HG03354 (cell line): ENCODE results near the gene NFASC.

Source experiments
- ATAC-seq: cut with Tn5 transposase; IDR thresholded peaks from one replicate; pipeline ENCODE4 v1.9.1; 2021; ENCODE audit warnings: mild to moderate bottlenecking; ENCODE audit not compliant: unreplicated experiment, poor library complexity, severe bottlenecking

The NFASC gene

DNA sequence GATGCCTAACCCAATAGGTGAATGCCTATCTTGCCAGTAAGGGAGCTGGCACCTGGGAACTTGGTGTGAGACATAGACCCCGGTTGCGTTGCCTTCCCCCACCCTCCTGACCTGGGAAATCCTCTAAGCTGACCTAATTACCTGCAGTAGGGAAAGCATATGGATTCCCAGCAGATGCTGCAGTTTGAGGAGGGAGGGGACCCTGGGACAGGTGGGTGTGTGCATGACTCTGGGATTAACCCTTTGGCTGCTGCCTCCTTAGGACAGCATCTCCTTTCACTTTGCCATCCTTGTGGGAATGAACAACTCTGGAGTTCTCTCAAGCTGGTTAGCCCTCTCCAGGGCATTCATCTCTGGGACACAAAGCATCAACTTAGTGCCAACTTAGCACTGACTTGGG lies 16.4 kb upstream of the NFASC start:
- ATAC-seq: no peak

DNA sequence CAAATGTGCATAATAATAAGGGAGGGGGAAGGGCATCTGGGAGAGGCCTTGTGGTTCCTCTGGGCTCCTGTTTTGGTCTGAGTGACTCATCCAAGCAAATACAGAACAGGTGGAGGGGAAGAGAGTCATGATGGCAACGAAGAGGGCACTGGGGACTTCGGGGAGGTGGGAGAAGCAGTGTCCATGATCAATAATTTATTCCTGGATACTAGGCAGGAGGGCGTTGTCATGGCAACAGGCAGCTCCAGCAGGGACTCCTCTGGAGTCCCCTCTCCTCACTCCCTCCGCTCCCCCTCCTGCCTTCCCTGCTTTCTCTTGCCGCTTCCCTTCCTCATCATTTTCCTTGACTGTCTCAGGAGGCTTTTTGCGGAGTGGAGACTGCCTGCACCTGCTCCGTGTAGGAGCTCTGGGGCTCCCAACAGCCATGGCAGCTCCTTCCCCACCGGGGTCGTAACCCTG lies 12.3 kb upstream of the NFASC start:
- ATAC-seq: no peak

DNA sequence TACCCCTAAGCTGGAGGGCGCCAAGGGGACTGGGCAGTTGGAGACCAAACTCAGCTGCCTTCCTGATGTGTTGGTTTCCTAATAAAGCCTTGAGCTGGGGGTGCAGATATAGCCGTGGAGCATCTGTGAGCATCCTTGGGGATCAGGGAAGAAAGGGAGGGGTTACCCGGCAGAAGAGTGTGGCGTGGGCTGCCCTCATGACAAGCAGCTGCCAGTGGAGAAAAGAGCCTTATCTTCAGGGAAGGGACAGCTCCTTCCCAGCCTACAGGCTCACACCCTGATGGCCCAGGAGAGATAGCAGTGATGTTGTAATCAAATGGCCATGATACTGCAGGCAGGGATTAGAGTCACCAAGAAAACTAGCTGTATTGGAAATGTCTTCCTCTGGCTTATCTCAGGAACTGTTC lies 10.8 kb upstream of the NFASC start:
- no peak for ATAC-seq

DNA sequence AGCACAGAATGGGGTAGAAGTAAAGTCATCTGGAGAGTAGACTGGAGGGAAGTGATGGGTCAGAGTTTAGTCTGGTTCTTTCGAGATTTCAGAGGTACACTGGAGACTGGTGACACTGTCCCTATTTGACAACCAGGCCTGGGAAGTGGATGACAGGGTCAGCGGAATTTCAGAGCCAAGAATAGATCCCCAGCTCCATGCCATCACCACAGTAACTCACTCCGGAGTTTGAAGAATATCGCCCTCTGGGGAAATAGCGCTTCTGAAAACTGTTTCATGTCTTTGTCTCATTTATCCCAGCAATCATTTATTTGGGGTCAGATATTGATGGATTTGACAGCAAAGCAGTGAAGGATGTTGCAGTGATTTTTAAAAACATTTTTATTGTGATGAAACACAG lies 7.6 kb upstream of the NFASC start:
- no peak for ATAC-seq

GRCh38 chr1:204863730-204864129 lies 6.9 kb upstream of the NFASC start:
- ATAC-seq: no peak

- ATAC-seq: no peak
Observed at GRCh38 chr1:204866051-204866596, 4.5 kb upstream of the NFASC start.

DNA sequence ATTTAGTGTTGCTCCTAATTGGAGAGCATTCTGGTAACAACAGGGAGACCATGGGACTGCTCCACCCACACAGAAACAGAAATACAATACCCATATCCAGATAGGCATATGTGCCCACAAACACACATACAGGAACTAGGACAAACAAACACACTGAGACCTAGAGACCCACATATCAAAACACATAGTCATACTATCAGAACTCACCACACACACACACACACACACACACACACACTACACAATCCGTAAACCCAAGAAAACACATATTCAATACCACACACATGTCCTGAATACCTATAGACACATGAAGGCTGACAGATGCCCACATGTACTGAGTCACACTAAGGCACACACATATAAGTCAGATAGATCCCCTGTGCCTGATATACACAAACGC lies 3.5 kb upstream of the NFASC start:
- ATAC-seq: no peak

DNA sequence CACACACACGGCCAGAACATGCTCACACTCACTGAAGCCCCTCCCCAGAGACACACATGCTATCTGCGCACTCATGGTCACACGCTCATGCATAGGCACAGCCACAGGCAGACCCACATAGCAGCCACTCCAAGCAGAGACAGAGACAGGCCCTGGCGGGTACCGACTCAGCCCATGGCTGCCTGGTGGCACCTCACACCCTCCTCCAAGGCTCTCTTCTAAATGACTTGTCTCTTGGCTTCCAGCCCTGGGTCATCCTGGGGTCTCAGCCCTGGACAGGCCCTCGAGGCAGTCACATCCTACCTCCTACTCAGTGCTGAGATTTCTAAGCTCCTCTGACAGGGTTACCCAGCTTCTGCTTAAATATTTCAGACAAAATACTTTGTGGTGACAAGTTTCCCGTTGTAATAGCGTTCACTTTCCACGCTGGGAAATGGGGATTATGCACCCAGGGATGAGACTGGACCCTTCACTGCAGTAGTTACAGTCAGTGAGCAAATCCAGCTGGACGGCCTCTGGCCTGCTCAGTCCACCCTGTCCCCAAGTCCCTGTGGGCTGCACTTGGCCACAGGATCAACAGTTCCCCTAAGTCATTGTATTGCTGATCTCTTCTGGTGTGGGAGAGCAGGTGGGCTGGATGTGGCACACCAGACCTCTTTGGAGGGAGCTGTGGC lies 2.9 kb upstream of the NFASC start:
- no peak for ATAC-seq

DNA sequence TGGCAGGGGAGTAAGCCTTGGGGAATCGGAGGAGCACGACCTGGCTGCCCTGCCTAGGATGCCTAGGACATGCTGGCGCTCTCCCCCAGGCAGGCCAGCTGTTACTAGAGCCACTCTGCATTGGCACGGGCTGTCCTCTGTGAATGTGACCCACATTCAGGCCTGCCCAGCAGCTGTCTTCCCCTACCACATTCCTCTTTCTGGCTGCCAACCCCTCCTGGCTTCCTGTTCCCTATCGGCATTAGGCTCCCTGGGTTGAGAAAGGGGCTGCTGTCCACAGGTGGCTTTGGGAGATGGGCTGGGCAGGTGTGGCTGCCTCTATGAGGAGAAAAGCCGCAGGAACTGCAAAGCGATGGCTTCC lies 2.3 kb upstream of the NFASC start:
- ATAC-seq: no peak

- no peak for ATAC-seq
Observed at GRCh38 chr1:204869097-204869496, 1.6 kb upstream of the NFASC start.

DNA sequence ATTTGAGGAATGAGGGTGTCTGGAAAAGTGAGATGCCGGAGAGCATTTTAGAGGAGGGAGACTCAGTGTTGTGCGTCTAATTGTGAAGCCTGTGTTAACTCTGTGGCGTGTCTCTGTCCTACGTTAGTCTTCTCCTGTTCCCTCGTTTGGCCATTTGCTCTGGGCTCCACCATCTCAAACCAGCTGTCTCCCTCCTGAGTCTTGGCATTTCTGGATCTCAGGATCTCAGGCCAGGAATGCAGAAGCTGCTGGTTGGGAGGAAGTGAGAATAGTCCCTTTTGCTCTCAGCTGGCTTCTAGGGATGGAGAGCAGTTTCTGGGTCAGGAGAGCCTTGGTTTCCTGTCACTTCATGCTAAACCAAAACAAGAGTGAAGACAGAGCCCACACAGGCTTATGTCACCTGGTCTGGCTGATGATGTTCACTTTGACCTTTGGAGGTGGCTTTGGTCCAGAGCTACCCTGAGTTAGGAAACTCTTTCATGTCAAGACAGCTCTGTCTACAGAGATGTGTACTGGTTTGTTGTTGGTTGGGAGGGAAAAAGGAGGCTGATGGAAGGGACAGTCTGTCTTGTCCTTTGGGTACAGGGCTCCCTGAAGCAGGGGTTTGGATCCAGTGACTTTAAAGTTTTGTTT lies 859 bp downstream of the NFASC start:
- no peak for ATAC-seq

DNA sequence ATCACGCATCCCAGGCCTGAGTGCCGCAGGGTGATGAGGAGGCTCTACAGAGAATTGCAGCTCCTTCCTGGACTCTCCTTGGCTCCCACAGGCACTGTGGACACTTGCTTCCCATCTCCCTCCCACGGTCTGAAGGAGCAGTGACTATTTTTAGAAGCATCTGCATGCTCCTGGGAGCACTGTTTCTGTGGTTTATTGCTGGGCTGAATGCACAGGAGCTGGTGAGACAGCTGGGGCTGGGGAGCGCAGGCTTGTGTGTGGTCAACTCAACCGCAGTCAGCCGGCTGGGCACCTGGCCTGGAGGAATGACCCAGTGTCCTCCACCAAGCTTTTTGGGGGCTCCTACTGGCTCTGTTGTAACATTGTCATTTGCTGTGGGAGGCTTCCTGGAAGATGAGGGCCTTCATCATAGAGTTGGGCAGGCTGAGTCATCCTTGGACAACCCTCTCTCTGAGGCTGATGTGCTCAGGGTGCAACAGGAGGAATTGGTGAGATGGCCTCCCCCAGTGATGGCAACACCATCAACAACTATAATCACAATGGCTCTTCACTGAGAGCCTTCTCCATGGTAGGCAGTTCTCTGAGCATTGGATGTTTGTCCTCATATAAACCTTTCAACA lies 1.7 kb downstream of the NFASC start:
- no peak for ATAC-seq

DNA sequence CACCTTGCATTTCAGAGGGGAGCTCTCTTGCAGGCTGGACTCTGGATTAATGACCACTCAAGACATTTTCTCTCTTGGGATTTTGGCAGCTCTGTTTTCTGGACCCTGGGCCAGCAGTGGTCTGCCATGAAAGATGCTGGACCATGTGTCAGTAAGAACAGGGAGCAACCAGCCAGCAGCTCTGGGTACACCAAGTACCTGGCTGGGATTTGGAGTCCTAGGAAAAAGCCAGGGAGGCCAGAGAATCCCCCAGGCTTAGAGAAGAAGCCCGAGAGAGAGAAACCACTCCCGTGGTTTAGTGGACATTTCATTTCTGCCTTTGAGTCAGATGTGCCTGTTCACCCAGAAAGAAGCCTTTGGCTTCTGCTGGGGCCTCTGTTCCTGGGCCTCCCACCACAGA lies 2.5 kb downstream of the NFASC start:
- ATAC-seq: no peak

DNA sequence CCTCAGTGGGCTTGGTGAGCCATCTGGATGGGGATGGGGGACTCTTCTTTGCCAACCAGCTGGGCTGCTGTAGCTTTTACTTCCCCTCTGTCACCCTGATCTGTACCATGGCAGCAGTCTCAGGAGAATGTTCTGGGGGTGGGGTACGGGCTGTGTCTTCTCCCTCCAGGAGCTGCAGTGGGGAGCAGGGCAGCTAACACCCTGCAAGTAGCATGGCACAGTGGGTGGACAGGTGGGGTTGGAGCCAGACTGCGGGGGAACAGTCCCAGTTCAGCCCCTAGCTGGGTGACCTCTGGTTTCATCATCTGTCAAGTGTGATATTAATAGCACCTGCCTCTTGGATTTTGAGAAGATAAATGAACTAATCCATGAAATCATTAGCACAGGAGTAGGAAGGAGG lies 3.1 kb downstream of the NFASC start:
- no peak for ATAC-seq

DNA sequence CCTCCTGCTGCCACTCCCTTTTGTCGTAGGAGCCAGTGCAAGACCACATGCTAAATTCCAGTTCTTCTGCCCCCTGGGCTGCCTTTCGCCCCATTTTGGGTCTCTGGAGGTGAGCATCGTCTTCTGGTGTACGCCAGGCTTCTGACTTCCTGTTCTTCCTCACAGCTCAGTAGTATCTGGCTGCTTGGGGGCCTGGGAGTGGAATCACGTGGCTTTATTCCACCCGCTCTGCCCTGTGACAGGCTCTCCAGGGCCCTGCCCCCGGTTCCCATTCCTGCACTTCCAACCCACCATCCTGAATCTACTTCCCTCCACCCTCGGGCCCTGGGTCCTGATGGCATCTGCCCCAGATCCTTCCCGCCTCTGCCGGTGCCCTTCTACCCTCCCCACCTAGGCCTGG lies 3.6 kb downstream of the NFASC start:
- ATAC-seq: no peak

DNA sequence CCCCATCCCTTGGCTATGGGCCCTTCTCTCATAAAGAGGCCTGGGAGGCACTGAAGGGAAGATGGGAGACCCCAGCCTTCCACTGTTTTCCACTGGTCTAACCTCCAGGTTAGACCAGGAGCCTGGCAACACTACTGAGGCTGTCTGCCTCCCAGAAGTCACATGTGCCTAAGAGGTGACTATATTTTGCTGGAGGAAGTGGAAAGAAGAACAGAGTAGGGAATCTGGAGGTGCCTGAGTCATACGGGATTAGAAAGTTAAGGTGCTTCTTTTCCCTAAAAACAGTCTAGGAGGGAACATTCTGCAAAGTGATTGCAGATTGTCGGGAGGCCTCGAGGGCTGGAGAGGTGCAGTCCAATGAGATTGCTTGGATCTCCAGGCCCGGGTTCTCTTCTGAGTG lies 4.6 kb downstream of the NFASC start:
- no peak for ATAC-seq

- no peak for ATAC-seq
Observed at GRCh38 chr1:204878621-204879234, 8.1 kb downstream of the NFASC start.

- no peak for ATAC-seq
Observed at GRCh38 chr1:204879351-204879750, 8.7 kb downstream of the NFASC start.

DNA sequence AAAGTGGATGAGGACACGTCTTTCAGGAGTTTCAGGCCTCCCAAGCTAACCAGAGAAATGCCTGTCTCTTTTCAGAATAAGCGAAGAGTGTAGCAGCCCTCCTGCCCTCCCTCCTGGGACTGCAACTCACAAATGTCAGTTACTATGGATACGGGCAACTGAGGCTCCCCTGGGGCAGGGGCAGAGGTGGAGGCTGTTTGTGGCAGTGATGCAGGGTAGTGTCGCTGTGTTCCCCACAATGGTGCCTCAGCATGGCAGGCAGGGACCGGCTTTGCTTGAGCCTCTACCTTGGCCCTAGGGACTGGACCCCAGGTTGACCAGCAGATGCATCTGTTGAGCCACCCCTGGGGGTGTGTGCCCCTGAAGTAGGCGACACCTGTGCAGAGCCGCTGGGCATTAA lies 10.2 kb downstream of the NFASC start:
- ATAC-seq: no peak

DNA sequence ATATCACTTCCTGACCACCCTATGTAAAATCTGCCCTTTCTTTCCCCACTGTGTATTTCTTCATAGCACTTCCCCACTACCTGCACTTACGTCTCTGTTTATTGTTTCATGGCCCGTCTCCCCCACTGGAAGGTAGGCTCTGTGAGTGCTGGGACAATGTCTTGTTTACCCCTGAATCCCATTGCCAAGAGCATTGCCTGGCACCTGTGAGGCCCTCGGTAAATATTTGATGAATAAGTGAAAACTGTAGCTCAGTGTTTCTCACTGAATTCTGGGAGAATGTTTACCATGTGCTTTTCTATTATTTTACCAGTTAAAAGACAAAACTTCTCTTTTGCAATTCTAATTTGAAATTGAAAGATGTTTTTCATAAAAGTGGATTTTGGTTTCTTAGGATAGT lies 11.8 kb downstream of the NFASC start:
- no peak for ATAC-seq

DNA sequence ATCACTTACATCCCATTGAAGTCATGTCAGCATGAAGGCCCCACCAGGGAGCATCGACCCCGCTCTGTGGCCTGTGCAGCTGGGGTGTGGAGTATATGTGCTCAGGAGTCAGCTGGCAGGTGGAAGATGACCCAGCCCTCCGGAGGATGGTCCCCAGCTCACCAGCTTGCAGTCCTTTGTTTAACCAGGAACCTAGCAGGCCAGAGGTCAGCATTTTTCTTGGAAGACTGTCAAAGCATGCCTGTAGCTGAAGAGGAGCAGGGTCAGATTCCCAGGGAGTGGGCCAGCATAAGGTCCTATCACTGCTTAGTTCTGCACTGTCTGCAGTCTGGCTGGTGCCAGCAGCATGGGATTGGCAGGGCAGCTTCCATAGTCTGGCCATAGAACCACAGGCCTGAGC lies 12.7 kb downstream of the NFASC start:
- ATAC-seq: no peak
